Keratinocyte (primary cell): ENCODE results near the gene HERC5. TPM values are rescaled to one million over a fixed set of nuclear protein-coding genes. Genes with fewer than 3 reads are reported as not detected.

Experiments
- DNase-seq: peaks from one replicate; pipeline ENCODE4 v3.0.0-alpha.2; 2011; ENCODE audit warnings: low read depth, missing footprints, low spot score
- FAIRE-seq: peaks from 2 replicates; lab custom pipeline; 2011; peaks lifted over from hg19 to GRCh38; lab: Jason Lieb, UNC
- H2AFZ ChIP-seq: 2 replicates; pipeline ENCODE4 v1.6.0; 2012; ENCODE audit warnings: low read length, control low read depth, inconsistent platforms; ENCODE audit not compliant: control insufficient read depth
- H3K27ac ChIP-seq: 2 replicates; pipeline ENCODE4 v1.5.1; 2011; ENCODE audit warnings: low read length; ENCODE audit not compliant: control insufficient read depth, insufficient read depth
- H3K27me3 ChIP-seq: 3 replicates; pipeline ENCODE4 v1.6.0; 2011; ENCODE audit warnings: low read length; ENCODE audit not compliant: control insufficient read depth, insufficient read depth; ENCODE audit errors: extremely low read depth
- H3K36me3 ChIP-seq, 2 experiments: 2 replicates in 1 of 2; 3 replicates in 1 of 2; pipeline ENCODE4 v1.5.1; 2011; ENCODE audit warnings: low read length in 2 of 2, mild to moderate bottlenecking in 1 of 2; ENCODE audit not compliant: control insufficient read depth in 2 of 2, insufficient read depth in 2 of 2; ENCODE audit errors: extremely low read depth in 1 of 2
- H3K4me1 ChIP-seq: 3 replicates; pipeline ENCODE4 v1.5.1; 2011; ENCODE audit warnings: low read length; ENCODE audit not compliant: control insufficient read depth, insufficient read depth; ENCODE audit errors: extremely low read depth
- H3K4me2 ChIP-seq: 3 replicates; pipeline ENCODE4 v1.6.0; 2011; ENCODE audit warnings: low read depth, low read length; ENCODE audit not compliant: control insufficient read depth, insufficient read depth; ENCODE audit errors: extremely low read depth
- H3K4me3 ChIP-seq, 3 experiments: fragments of 200-600 bp in 1 of 3; sonication (generic) in 1 of 3; 2 replicates in 2 of 3; 3 replicates in 1 of 3; pipeline ENCODE4 v1.5.1; 2011 to 2016; ENCODE audit warnings: low read length in 3 of 3, mild to moderate bottlenecking in 3 of 3, control low read depth in 2 of 3, inconsistent platforms in 1 of 3, low read depth in 1 of 3, mixed read lengths in 1 of 3, mixed run types in 1 of 3, moderate library complexity in 1 of 3; ENCODE audit not compliant: control insufficient read depth in 2 of 3, insufficient read depth in 2 of 3; ENCODE audit errors: extremely low read depth in 1 of 3
- H3K79me2 ChIP-seq: 2 replicates; pipeline ENCODE4 v1.6.0; 2012; ENCODE audit warnings: low read length; ENCODE audit not compliant: control insufficient read depth, insufficient read depth
- H3K9ac ChIP-seq: 3 replicates; pipeline ENCODE4 v1.6.0; 2011; ENCODE audit warnings: low read length; ENCODE audit not compliant: control insufficient read depth, insufficient read depth; ENCODE audit errors: extremely low read depth
- H3K9me1 ChIP-seq: 3 replicates; pipeline ENCODE4 v1.6.0; 2011; ENCODE audit warnings: low read length; ENCODE audit not compliant: control insufficient read depth, insufficient read depth; ENCODE audit errors: extremely low read depth
- H3K9me3 ChIP-seq: 2 replicates; pipeline ENCODE4 v1.5.1; 2012; ENCODE audit warnings: low read depth, low read length; ENCODE audit not compliant: control insufficient read depth
- H4K20me1 ChIP-seq: 3 replicates; pipeline ENCODE4 v1.6.0; 2011; ENCODE audit warnings: low read length; ENCODE audit not compliant: control insufficient read depth, insufficient read depth; ENCODE audit errors: extremely low read depth
- CTCF ChIP-seq, 3 experiments: IDR thresholded peaks in 1 of 3; conservative IDR thresholded peaks in 1 of 3; optimal IDR thresholded peaks in 1 of 3; 2 replicates in 2 of 3; 3 replicates in 1 of 3; pipeline versions ENCODE3 to v1.5.1; 2011; ENCODE audit warnings: low read length in 3 of 3, mild to moderate bottlenecking in 3 of 3, moderate library complexity in 2 of 3, control low read depth in 1 of 3, inconsistent platforms in 1 of 3; ENCODE audit not compliant: insufficient read depth in 2 of 3; ENCODE audit errors: extremely low read depth in 1 of 3
- EZH2 ChIP-seq: IDR thresholded peaks from one replicate; pipeline ENCODE4 v1.6.1; 2012; ENCODE audit warnings: inconsistent platforms, mild to moderate bottlenecking, low read length, moderate library complexity
- dilution Hi-C: fragments of 300-500 bp; cut with MboI; formaldehyde crosslinking; loops from one replicate; pipeline ENCODE4 v1.7.0; 2020; ENCODE audit warnings: low sequenced_read_pairs; ENCODE audit not compliant: extremely low pct_ligation_motif_present
- polyA plus RNA-seq, 5 experiments: library from polyadenylated mRNA; depleted of rRNA in 3 of 5; stranded (reverse) in 3 of 5; stranded (forward) in 1 of 5; unstranded in 1 of 5; fragments of >200 nt; gene quantifications; 1 replicate in 1 of 5; 2 replicates in 3 of 5; 3 replicates in 1 of 5; pipeline versions ENCODE4 v1.2.1 to v1.2.3, GENCODE V29; 2011 to 2012; ENCODE audit warnings: missing spikeins in 2 of 5, low read depth in 1 of 5, low replicate concordance in 1 of 5

The HERC5 gene
- polyA plus RNA-seq, 1 donor (not counting 4 experiments of a cell fraction or from before 2014, with no cell fraction given), result 3.4 TPM

- Histone ChIP-seq H3K4me2 (peak overlapping the region; percentile 92), H3K79me2 (peaks cover 53% of the 10 kb centered on the region), H2AFZ (peak overlapping the region; percentile 74), H3K36me3 (peaks cover 6 to 15% of the 10 kb centered on the region in 2 experiments), H3K4me3 (peak overlapping the region; percentile 91 to 96 (median 96)), H3K27me3 (no peaks in the 10 kb centered on the region), H3K9ac (peak overlapping the region; percentile 94), H3K9me3 (no peaks in the 10 kb centered on the region), H3K9me1 (no peaks in the 10 kb centered on the region), H3K4me1 (peaks cover 23% of the 10 kb centered on the region), H4K20me1 (no peaks in the 10 kb centered on the region), H3K27ac (peak overlapping the region; percentile 95)
- FAIRE-seq (no peak), DNase-seq (no peak)
- dilution Hi-C loops, result loop anchor here (25.0 kb wide), 1 partner anchor 286 kb away; no protein-coding TSS in a partner anchor
- TF ChIP-seq EZH2 (no peak), CTCF (optimal IDR thresholded peaks at IDR 0.05 in 1 of 3, IDR thresholded peaks at IDR 0.05 in 1 of 3, conservative IDR thresholded peaks at IDR 0.05 in 1 of 3; ENCODE audit: extremely low read depth in 1 of 3, insufficient read depth in 2 of 3, low read length in 3 of 3) (no peak)
These were observed 65.9 kb downstream of the HERC5 start for GRCh38 chr4:88522702-88523324.

- FAIRE-seq (no peak), DNase-seq (no peak)
- Histone ChIP-seq H2AFZ (peak within 1 kb of the TSS; percentile 94), H3K4me2 (peak within 1 kb of the TSS; percentile 92), H3K9ac (peak within 1 kb of the TSS; percentile 94), H3K9me1 (no peaks in the 10 kb centered on the region), H3K9me3 (no peaks in the 10 kb centered on the region), H4K20me1 (no peaks in the 10 kb centered on the region), H3K79me2 (peaks cover 60% of the 10 kb centered on the region), H3K27ac (peak within 1 kb of the TSS; percentile 95), H3K4me1 (peaks cover 23% of the 10 kb centered on the region), H3K36me3 (peaks cover 6 to 15% of the 10 kb centered on the region in 2 experiments), H3K27me3 (no peaks in the 10 kb centered on the region), H3K4me3 (peak within 1 kb of the TSS; percentile 91 to 96 (median 96))
- dilution Hi-C loops, result loop anchor here (25.0 kb wide), 1 partner anchor 286 kb away; no protein-coding TSS in a partner anchor
- TF ChIP-seq CTCF (optimal IDR thresholded peaks at IDR 0.05 in 1 of 3, IDR thresholded peaks at IDR 0.05 in 1 of 3, conservative IDR thresholded peaks at IDR 0.05 in 1 of 3; ENCODE audit: extremely low read depth in 1 of 3, insufficient read depth in 2 of 3, low read length in 3 of 3) (no peak), EZH2 (no peak)
These were observed 66.6 kb downstream of the HERC5 start, which contains the start of gene PYURF for GRCh38 chr4:88523325-88524129. PYURF (minus strand) TSS chr4:88523776; CDS start chr4:88523700, 76 bp downstream.
